HG03575 (cell line): Measurements from ENCODE around the gene ARHGEF38.

Source experiments
- ATAC-seq: cut with Tn5 transposase; IDR thresholded peaks from one replicate; pipeline ENCODE4 v1.9.1; 2021; ENCODE audit not compliant: unreplicated experiment, insufficient number of reproducible peaks, low FRiP score; ENCODE audit errors: extremely low read depth

ARHGEF38 gene

GRCh38 chr4:105550641-105551040, 1.8 kb upstream of the ARHGEF38 start:
- ATAC-seq: no peak

- ATAC-seq: no peak
Measured at GRCh38 chr4:105555409-105555808, 3.0 kb downstream of the ARHGEF38 start.

GRCh38 chr4:105556206-105556605, 3.8 kb downstream of the ARHGEF38 start:
- no peak for ATAC-seq

GRCh38 chr4:105558277-105558676, 5.9 kb downstream of the ARHGEF38 start:
- ATAC-seq: no peak

GRCh38 chr4:105560421-105560848, 8.0 kb downstream of the ARHGEF38 start:
- no peak for ATAC-seq

GRCh38 chr4:105563352-105563751, 10.9 kb downstream of the ARHGEF38 start:
- no peak for ATAC-seq

- no peak for ATAC-seq
Measured at GRCh38 chr4:105568584-105568983, 16.2 kb downstream of the ARHGEF38 start.

- ATAC-seq: no peak
Measured at GRCh38 chr4:105569057-105569865, 16.8 kb downstream of the ARHGEF38 start.

GRCh38 chr4:105569866-105570236, 17.4 kb downstream of the ARHGEF38 start:
- ATAC-seq: no peak

GRCh38 chr4:105572296-105572695, 19.9 kb downstream of the ARHGEF38 start:
- ATAC-seq: no peak

GRCh38 chr4:105586638-105587328, 34.4 kb downstream of the ARHGEF38 start:
- ATAC-seq: no peak

- no peak for ATAC-seq
Measured at GRCh38 chr4:105587841-105588240, 35.4 kb downstream of the ARHGEF38 start.

- ATAC-seq: no peak
Measured at GRCh38 chr4:105588252-105588651, 35.8 kb downstream of the ARHGEF38 start.

GRCh38 chr4:105591573-105591972, 39.2 kb downstream of the ARHGEF38 start:
- no peak for ATAC-seq

- peak; percentile 66 for ATAC-seq
Measured at GRCh38 chr4:105594099-105595010, 41.9 kb downstream of the ARHGEF38 start.

- ATAC-seq: no peak
Measured at GRCh38 chr4:105596684-105597083, 44.3 kb downstream of the ARHGEF38 start.

GRCh38 chr4:105598052-105598451, 45.6 kb downstream of the ARHGEF38 start:
- ATAC-seq: no peak

- ATAC-seq: no peak
Measured at GRCh38 chr4:105598787-105599186, 46.4 kb downstream of the ARHGEF38 start.

- ATAC-seq: no peak
Measured at GRCh38 chr4:105599482-105599881, 47.1 kb downstream of the ARHGEF38 start.
